Measurements from ENCODE around the gene C3orf18.

The C3orf18 gene

GRCh38 chr3:50603261-50604109 is 35.9 kb upstream of the C3orf18 start:
- no peak for DNase-seq

DNA sequence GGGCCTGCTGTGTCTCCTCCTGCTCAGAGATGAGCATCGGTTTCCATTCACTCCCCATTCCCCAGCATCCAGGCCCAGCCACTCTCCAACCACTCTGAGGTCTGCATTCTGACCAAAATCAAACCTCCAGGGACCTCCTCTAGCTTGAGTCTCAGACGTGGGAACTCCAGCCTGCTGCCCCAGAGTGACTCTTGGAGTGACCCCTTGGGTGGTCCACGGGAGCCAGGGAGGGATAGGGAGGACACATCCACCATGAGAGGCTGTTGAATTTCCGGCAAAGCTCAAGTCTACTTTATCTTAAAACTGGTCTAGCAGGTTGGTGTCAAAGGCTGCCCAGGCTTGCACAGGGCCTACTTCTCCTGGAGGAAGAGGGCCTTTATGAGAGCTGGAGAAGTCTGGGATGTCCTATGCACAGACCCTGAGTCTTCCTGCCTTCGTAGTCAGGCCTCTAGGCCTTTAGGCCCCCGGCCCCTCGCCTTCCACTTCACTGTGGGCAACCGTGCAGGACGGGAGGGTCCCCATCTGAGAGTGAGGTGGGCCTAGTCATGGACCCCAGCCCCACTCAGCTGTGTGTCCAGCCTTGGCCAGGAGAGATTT is 35.1 kb upstream of the C3orf18 start:
- no peak for DNase-seq

- DNase-seq: peak; percentile 97
Observed at GRCh38 chr3:50600841-50601591, 33.5 kb upstream of the C3orf18 start.

GRCh38 chr3:50600141-50600753 is 32.7 kb upstream of the C3orf18 start:
- no peak for DNase-seq

- DNase-seq: no peak
Observed at GRCh38 chr3:50599716-50600118, 32.2 kb upstream of the C3orf18 start.

DNA sequence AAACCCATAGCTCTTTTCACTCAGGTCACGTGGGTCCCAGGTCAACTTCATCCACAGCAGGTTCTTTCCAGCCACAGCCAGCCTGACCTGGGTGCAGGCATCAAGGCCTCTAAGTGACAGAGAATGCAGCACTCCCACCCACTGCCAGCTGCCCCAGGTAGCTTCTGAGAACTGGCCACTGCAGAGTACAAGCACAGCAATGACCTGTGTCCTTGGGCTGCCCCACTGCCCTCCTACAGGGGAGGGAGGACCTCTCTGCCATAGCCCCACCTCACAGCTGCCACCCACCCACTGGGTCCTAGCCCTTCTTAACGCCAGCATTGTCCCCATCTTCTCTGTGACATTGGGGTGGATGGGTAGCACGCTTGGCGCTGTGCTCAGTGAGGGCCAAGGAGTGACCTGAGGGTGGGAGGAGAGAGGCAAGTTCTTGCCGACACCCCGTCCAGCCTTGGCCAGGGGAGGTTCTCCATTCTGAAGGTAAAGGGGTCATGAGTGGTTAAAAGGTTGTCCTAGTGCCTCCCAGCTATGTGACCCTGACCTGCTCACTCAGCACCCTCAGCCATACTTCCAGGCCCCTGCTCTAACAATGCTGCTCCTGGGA is 31.7 kb upstream of the C3orf18 start:
- no peak for DNase-seq

DNA sequence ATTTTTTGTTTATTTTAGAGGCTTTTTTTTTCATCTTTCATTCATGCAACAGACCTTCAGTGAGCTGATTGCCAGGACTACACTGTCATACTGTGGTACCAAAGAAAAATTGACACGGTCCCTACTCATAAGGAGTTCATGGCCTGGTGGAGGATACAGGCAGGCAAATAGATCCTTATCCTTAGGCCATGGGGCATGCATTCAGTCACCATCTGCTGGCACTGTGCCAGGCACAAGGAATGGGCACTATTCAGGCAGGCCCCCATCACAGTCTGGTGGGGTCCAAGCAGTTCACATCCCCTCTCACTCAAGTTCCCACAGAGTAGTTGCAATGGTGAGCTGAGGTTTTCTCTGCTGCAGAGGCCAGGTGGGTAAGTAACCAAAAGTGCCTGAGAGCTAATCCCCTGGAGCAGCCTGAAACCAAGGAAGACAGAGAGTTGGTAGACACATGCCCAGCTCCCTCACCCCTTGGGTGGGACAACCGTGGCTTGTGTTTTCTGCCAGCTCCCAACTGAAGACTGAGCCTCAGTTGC is 26.8 kb upstream of the C3orf18 start:
- no peak for DNase-seq

DNA sequence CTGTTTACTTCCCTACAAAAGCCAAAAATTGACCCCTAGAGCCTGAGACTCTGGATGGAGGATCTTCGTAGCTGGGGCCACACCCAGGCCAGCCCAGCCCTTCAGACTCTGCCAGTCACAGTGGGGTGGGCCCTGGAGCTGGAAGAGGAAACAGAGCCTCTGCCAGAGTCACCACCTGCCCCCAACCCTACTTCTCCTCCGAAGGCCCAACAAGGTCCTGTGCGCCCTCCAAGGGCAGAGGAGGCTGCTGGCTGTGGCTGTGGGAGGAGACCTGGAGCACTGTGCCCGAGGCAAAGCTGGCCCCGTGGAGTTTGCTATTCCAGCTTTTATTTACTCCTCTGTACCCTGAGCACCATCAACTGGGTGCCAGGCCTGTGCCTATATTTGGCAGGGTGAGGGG is 25.0 kb upstream of the C3orf18 start:
- DNase-seq: no peak

- DNase-seq: no peak
Observed at GRCh38 chr3:50591196-50591741, 23.7 kb upstream of the C3orf18 start.

GRCh38 chr3:50588759-50589433 is 21.3 kb upstream of the C3orf18 start:
- no peak for DNase-seq

GRCh38 chr3:50587806-50588758 is 20.5 kb upstream of the C3orf18 start:
- no peak for DNase-seq

- DNase-seq: no peak
Observed at GRCh38 chr3:50587373-50587772, 19.8 kb upstream of the C3orf18 start.

DNA sequence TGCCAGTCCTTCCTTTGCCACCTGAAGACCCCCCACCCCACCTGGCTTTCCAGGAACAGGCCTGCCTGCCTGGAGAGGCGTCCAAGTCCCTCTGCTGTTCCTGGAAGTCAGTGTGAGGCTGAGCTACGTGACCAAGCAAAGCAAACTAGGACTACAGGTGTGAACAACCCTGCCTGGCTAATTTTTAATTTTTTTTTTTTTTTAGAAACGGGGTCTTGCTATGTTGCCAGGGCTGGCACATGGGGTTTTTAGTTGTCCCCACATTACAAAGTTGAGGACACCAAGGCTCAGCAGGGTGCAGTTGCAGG is 19.2 kb upstream of the C3orf18 start:
- DNase-seq: no peak

DNA sequence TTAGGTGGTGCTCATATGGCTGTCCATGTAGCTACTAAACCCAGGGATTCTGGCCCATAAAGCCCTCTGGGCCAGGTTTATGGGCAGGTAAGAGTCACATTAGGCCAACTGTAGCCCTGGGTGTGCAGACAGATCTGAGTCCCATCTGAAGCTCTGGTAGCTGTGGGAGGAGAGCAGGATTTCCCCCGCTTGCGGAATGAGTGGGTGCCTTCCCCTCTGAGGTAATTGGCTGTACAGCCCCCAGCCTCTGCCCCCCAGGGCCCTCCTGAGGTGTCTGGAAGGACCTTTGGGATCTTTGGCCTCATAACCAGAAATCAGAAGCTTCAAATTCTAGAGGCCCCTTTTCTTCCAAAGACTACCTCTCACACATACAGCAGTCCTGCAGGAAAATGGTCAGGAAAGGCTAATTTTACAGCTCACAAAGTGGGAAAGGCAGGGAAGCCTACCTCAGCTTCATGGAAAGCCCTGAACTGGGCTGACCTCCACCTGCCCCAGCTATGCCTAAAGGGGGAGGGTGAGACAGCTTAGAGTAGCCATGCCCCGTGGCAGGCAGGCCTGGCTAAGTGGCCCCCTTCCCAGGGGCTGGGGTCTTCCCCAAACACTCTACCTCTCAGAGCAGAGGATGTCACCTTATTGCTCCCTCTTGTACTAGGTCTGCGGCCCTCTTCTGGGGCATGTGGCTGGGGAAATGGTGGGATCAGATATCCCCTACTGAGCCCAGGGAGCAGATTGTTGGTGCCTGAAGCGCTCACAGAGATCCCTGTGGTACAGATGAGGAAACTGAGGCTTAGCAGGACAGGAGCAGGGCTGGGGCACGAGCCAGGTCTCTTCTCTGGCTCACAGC is 18.6 kb upstream of the C3orf18 start:
- no peak for DNase-seq

GRCh38 chr3:50584391-50584790 is 16.8 kb upstream of the C3orf18 start:
- DNase-seq: peak; percentile 37

DNA sequence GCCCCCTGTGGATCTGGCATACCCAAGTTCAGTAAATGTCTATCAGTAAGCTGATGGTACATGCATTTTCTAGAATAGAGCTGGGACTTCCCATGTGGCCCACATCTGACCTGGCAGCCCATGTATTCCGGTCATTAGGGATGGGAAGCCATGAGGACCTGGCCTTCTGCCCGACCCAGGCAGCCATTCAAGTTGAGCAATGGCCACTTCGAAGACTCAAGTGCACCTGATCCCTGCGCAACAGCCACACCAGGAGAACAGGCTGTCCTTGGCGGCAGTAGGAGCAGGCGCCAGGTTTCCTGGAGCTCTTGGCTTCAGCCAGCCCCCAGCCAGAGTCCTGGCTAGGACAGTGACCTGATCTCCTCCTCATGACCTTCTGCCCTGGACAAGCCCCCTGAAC is 16.4 kb upstream of the C3orf18 start:
- no peak for DNase-seq

- no peak for DNase-seq
Observed at GRCh38 chr3:50582083-50582482, 14.5 kb upstream of the C3orf18 start.

- DNase-seq: no peak
Observed at GRCh38 chr3:50581459-50581842, 13.9 kb upstream of the C3orf18 start.

- no peak for DNase-seq
Observed at GRCh38 chr3:50580683-50581458, 13.3 kb upstream of the C3orf18 start.
